HEK293T (cell line): ENCODE results near the gene SLC38A3.

Experiments used
- CTCF ChIA-PET: fragments of 350-600 bp; formaldehyde crosslinking; extraction: SDS; loops from one replicate; lab custom pipeline; 2021; ENCODE audit warnings: antibody characterized with exemption, inconsistent platforms; lab: Yijun Ruan, JAX
- POLR2A ChIA-PET: fragments of 350-600 bp; formaldehyde crosslinking; extraction: SDS; loops from one replicate; lab custom pipeline; 2020; ENCODE audit warnings: antibody characterized with exemption, inconsistent platforms; lab: Yijun Ruan, JAX
- DNase-seq: peaks from one replicate; pipeline ENCODE4 v3.0.0; 2012; ENCODE audit warnings: mixed read lengths; ENCODE audit errors: extremely low spot score
- ARNT ChIP-seq: fragments of 450-650 bp; IDR thresholded peaks from 2 replicates; pipeline ENCODE4 v1.6.1; 2017; ENCODE audit warnings: mild to moderate bottlenecking
- BHLHE40 ChIP-seq: fragments of 450-650 bp; IDR thresholded peaks from 2 replicates; pipeline ENCODE4 v1.6.1; 2016; ENCODE audit warnings: mild to moderate bottlenecking, moderate library complexity, borderline replicate concordance
- CTBP1 ChIP-seq: fragments of 450-650 bp; IDR thresholded peaks from 2 replicates; pipeline ENCODE4 v1.6.1; 2016; ENCODE audit warnings: borderline replicate concordance
- ELF4 ChIP-seq: fragments of 450-650 bp; IDR thresholded peaks from 2 replicates; pipeline ENCODE4 v1.6.1; 2017; ENCODE audit warnings: antibody characterized with exemption
- FOXA1 ChIP-seq: fragments of 450-650 bp; IDR thresholded peaks from 2 replicates; pipeline ENCODE4 v1.6.1; 2016; ENCODE audit warnings: mild to moderate bottlenecking
- FOXK2 ChIP-seq: fragments of 450-650 bp; IDR thresholded peaks from 2 replicates; pipeline ENCODE4 v1.6.1; 2016; ENCODE audit warnings: mild to moderate bottlenecking
- FOXM1 ChIP-seq: fragments of 450-650 bp; IDR thresholded peaks from 2 replicates; pipeline ENCODE4 v1.6.1; 2017; ENCODE audit warnings: mild to moderate bottlenecking, borderline replicate concordance
- HDGF ChIP-seq: fragments of 450-650 bp; IDR thresholded peaks from 2 replicates; pipeline ENCODE4 v1.6.1; 2017; ENCODE audit warnings: antibody characterized with exemption, borderline replicate concordance
- L3MBTL2 ChIP-seq: fragments of 450-650 bp; conservative IDR thresholded peaks from 2 replicates; pipeline ENCODE4 v1.6.1; 2016; ENCODE audit warnings: mild to moderate bottlenecking
- LEF1 ChIP-seq: fragments of 450-650 bp; IDR thresholded peaks from 2 replicates; pipeline ENCODE4 v1.6.1; 2017; ENCODE audit warnings: mild to moderate bottlenecking, borderline replicate concordance
- NFRKB ChIP-seq: fragments of 450-650 bp; IDR thresholded peaks from 2 replicates; pipeline ENCODE4 v1.6.1; 2016; ENCODE audit warnings: mild to moderate bottlenecking, moderate library complexity
- SP1 ChIP-seq: fragments of 450-650 bp; IDR thresholded peaks from 2 replicates; pipeline ENCODE4 v1.6.1; 2017
- SUZ12 ChIP-seq: fragments of 450-650 bp; IDR thresholded peaks from 2 replicates; pipeline ENCODE4 v1.6.1; 2016; ENCODE audit warnings: mild to moderate bottlenecking
- TARDBP ChIP-seq: fragments of 450-650 bp; IDR thresholded peaks from 2 replicates; pipeline ENCODE4 v1.6.1; 2016
- ZNF384 ChIP-seq: fragments of 450-650 bp; IDR thresholded peaks from 2 replicates; pipeline ENCODE4 v1.6.1; 2016
- TF ChIP-seq, protein P1 (sequence below): fragments of 450-650 bp; IDR thresholded peaks from 2 replicates; pipeline ENCODE4 v1.6.1; 2016

Gene SLC38A3

DNA sequence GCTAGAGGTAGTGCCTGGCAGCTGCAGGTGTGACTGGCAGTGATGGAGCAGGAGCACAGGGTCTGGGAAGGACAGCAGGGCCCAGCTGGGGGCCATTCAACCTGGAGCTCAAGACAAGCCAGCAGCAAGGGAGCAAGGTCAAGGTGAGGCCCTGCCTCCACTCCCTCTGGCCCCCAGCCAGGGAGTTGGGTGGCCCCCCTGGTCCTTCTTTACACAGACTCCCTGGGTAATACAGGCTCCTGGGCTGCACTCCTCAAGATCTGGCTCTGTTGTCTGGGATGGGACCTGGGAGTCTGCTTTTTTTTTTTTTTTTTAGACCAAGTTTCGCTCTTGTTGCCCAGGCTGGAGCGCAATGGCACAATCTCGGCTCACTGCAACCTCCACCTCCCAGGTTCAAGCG is 45.4 kb downstream of the SLC38A3 start:
- TF ChIP-seq CTBP1 = no peak
- TF ChIP-seq SP1 = no peak
- TF ChIP-seq FOXK2 = no peak
- TF ChIP-seq ZNF384 = no peak
- no peak for TF ChIP-seq ELF4
- TF ChIP-seq TARDBP = no peak
- TF ChIP-seq NFRKB = no peak
- no peak for TF ChIP-seq BHLHE40
- TF ChIP-seq, protein P1, sequence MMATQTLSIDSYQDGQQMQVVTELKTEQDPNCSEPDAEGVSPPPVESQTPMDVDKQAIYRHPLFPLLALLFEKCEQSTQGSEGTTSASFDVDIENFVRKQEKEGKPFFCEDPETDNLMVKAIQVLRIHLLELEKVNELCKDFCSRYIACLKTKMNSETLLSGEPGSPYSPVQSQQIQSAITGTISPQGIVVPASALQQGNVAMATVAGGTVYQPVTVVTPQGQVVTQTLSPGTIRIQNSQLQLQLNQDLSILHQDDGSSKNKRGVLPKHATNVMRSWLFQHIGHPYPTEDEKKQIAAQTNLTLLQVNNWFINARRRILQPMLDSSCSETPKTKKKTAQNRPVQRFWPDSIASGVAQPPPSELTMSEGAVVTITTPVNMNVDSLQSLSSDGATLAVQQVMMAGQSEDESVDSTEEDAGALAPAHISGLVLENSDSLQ = no peak
- no peak for TF ChIP-seq LEF1
- TF ChIP-seq SUZ12 = no peak
- ChIA-PET CTCF (interaction anchor here (0.8 to 1.2 kb wide), 3 partner anchors 10 to 18 kb away, joined by 3 to 4 read pairs (median 3); no protein-coding TSS in a partner anchor), POLR2A (interaction anchor here (0.9 to 1.2 kb wide), 2 partner anchors 15 to 87 kb away, joined by 3 read pairs; partner anchors contain the start of gene GNAI2)
- no peak for DNase-seq

DNA sequence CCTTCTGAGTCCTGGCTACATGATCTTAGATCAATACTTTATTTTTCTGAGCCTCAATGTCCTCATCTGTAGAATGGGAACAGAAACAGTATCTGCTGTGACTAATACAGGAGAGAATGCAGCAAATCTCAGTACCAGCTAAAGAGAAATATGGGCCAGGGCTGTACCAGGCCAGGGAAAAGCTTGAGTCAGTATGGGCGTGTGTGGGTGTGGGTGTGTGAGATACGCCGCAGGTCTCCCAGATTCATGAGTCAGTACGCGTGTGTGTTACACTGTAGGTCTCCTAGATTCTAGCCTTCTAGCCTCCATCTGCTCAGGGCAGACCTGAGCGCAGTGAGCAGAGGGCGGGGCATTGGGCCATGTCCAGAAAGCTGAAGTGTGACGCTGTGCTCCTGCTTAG is 46.1 kb downstream of the SLC38A3 start:
- POLR2A ChIA-PET = no interaction called here
- CTCF ChIA-PET = interaction anchor here (1.2 kb wide), 1 partner anchor 9 kb away, joined by 3 read pairs; no protein-coding TSS in a partner anchor

DNA sequence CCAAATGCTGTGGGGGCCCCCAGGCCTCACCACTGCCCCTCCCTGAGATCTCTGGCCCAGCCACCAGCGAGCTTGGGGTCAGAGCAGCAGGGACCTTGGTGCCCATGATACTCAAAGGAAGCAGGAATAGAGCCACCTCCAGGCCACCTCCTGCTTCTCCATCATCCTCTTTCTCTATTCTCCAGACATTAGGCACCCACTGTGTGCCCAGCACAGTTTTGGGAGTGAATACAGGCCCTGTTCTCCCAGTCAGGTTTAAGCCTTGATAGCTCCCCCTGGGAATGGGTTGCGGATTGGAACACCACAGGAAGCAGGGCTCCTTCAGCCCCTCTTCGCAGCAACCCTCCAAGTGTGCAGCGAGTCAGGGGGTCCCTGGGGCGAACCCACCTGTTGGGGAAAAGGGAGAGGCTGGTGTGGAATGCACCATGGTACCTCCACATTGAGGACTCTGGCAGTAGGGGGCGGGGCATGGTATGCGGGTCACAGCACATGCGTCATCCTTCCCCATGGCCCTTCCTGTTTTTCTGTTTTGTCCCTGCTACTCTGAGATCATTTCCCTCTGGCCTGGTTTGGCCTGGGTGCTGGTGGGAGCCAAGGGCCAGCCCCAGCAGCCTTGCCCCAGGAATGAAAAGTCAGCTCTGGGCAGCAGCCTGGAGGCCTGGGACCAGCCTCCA is 49.6 kb downstream of the SLC38A3 start:
- ChIA-PET CTCF (interaction anchor here (0.6 to 2.9 kb wide), 3 partner anchors 8 to 68 kb away, joined by 3 to 21 read pairs (median 3); partner anchors contain the start of gene HYAL2), POLR2A (interaction anchor here (1.2 to 1.9 kb wide), 4 partner anchors 19 to 27 kb away, joined by 3 to 6 read pairs (median 4); partner anchors contain the start of gene GNAI2)
- TF ChIP-seq CTBP1 (no peak), LEF1 (no peak), SP1 (no peak), FOXK2 (no peak), ELF4 (no peak), ARNT (no peak), FOXM1 (no peak), NFRKB (no peak), FOXA1 (no peak), HDGF (no peak), ZNF384 (no peak), TARDBP (no peak), SUZ12 (no peak), L3MBTL2 (no peak), BHLHE40 (no peak)
- TF ChIP-seq, protein P1 = no peak
- no peak for DNase-seq

More for the DNA sequence above, 46.1 kb downstream of the SLC38A3 start:
- no peak for DNase-seq
- TF ChIP-seq TARDBP (no peak), NFRKB (no peak), LEF1 (no peak)

DNA sequence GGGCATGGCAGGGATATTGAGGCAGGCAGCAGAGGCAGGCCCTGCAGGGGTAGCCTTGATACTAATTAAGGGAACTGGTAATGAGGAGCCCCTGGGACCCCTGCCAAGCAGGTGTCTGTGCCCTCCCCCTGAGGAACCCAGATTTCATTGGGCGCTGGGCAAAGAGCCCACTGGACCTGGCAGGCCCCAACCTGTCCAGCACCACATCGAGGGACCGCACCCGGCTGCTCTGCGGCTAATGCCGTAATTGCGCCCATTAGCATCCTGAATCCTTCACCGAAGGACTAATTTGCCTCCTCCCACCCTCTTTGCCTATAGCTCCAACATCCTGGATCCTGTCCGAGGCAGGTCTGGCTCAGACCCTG is 50.2 kb downstream of the SLC38A3 start:
- TF ChIP-seq L3MBTL2 = no peak
- ChIA-PET CTCF (interaction anchor here (1.5 to 2.9 kb wide), 2 partner anchors 9 to 14 kb away, joined by 4 to 21 read pairs; no protein-coding TSS in a partner anchor), POLR2A (interaction anchor here (1.7 to 1.9 kb wide), 2 partner anchors 20 to 22 kb away, joined by 4 to 6 read pairs; partner anchors contain the start of gene GNAI2)
- no peak for DNase-seq

DNA sequence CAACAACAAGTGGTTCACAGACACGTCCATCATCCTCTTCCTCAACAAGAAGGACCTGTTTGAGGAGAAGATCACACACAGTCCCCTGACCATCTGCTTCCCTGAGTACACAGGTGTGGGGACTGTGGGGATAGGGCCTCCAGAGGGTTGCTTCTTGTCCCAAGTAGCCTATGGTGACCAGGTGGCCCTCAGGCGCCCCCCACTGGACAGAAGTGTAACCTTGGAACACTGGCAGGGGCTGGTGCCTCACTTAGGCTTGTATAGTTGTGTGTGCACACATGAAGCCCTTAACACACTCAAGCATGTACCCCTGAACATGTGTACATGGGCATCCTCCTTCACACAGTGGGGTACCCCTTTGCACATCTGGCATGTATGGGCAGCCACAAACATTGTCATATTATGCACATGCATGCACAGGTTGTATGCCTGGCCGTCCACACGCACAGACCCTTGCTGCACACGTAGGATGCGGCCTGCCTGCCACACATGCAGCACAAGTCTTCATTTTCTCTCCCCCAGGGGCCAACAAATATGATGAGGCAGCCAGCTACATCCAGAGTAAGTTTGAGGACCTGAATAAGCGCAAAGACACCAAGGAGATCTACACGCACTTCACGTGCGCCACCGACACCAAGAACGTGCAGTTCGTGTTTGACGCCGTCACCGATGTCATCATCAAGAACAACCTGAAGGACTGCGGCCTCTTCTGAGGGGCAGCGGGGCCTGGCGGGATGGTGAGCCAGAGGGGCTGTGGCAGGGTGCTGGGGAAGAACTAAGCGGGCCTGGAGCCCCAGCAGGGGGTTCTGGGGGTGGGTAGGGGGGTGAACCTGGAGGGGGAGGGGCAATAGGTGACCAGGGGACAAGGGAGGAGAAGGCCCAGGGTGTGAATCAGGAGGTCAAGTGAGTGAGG is 52.2 kb downstream of the SLC38A3 start:
- TF ChIP-seq FOXA1 = no peak
- no peak for TF ChIP-seq FOXK2
- TF ChIP-seq CTBP1 = no peak
- no peak for TF ChIP-seq FOXM1
- no peak for TF ChIP-seq ARNT
- TF ChIP-seq HDGF = no peak
- TF ChIP-seq, protein P1 = no peak
- no peak for TF ChIP-seq NFRKB
- TF ChIP-seq ZNF384 = no peak
- no peak for TF ChIP-seq L3MBTL2
- no peak for TF ChIP-seq LEF1
- TF ChIP-seq BHLHE40 = no peak
- TF ChIP-seq TARDBP = no peak
- TF ChIP-seq SUZ12 = no peak
- ChIA-PET POLR2A (interaction anchor here (1.4 to 1.9 kb wide), 2 partner anchors 11 to 22 kb away, joined by 5 to 6 read pairs; partner anchors contain the start of gene GNAI2), CTCF (interaction anchor here (0.6 to 4.0 kb wide), 9 partner anchors 10 to 99 kb away, joined by 3 to 31 read pairs (median 3); partner anchors contain the start of gene GNAI2)
- DNase-seq = peak; percentile 51
